Mucosa of rectum (tissue), 2 donors: ENCODE results near the gene MAFF.

Experiments used
- H3K27ac ChIP-seq, 2 donors: one replicate each; pipeline ENCODE4 v1.7.0; 2013; ENCODE audit warnings: inconsistent platforms in 2 of 2, low read depth in 2 of 2, low read length in 2 of 2
- H3K27me3 ChIP-seq, 2 donors: one replicate each; pipeline ENCODE4 v1.7.0; 2013; ENCODE audit warnings: low read length in 2 of 2; ENCODE audit not compliant: control insufficient read depth in 2 of 2, insufficient read depth in 2 of 2
- H3K36me3 ChIP-seq, 2 donors: one replicate each; pipeline ENCODE4 v1.7.0; 2013; ENCODE audit warnings: low read length in 2 of 2; ENCODE audit not compliant: control insufficient read depth in 2 of 2, insufficient read depth in 2 of 2
- H3K4me1 ChIP-seq, 2 donors: one replicate each; pipeline ENCODE4 v1.7.0; 2013; ENCODE audit warnings: low read length in 2 of 2, mild to moderate bottlenecking in 1 of 2; ENCODE audit not compliant: control insufficient read depth in 2 of 2, insufficient read depth in 2 of 2
- H3K4me3 ChIP-seq, 2 donors: one replicate each; pipeline ENCODE4 v1.7.0; 2013; ENCODE audit warnings: low read length in 2 of 2
- H3K9ac ChIP-seq, 2 donors: one replicate each; pipeline ENCODE4 v1.7.0; 2013; ENCODE audit warnings: low read length in 2 of 2, low read depth in 1 of 2, mild to moderate bottlenecking in 1 of 2
- H3K9me3 ChIP-seq, 2 donors: one replicate each; pipeline ENCODE4 v1.7.0; 2013; ENCODE audit warnings: low read length in 2 of 2; ENCODE audit not compliant: control insufficient read depth in 2 of 2
- donor health status: healthy.
- donor health status: Normal muscosa, but diverticular disease.

The MAFF gene

DNA sequence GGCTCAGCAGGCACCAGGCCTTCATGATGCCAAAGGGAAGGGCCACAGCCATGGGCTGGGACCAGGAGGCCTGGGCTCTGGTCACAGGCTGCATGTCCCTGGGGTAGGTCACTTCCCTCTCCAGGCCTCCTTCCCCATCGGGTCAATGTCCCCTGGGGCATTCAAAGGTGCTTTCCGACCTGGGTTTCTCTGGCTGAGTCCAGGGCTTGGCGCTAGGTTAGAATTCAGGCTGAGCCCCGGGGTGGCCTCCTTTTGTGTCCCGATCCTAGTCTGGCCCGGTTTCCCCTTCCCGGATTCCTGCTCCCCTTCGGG, 12.2 kb downstream of the MAFF start:
- Histone ChIP-seq H3K4me3 (peak overlapping the region in 1 of 2 donors; percentile 52), H3K36me3 (peaks cover 0 to 6% of the 10 kb centered on the region in 2 donors), H3K4me1 (peaks cover 16 to 17% of the 10 kb centered on the region in 2 donors), H3K9me3 (no peaks in the 10 kb centered on the region), H3K9ac (no peak overlapping the region), H3K27ac (peak overlapping the region in 1 of 2 donors; percentile 23), H3K27me3 (no peaks in the 10 kb centered on the region)

DNA sequence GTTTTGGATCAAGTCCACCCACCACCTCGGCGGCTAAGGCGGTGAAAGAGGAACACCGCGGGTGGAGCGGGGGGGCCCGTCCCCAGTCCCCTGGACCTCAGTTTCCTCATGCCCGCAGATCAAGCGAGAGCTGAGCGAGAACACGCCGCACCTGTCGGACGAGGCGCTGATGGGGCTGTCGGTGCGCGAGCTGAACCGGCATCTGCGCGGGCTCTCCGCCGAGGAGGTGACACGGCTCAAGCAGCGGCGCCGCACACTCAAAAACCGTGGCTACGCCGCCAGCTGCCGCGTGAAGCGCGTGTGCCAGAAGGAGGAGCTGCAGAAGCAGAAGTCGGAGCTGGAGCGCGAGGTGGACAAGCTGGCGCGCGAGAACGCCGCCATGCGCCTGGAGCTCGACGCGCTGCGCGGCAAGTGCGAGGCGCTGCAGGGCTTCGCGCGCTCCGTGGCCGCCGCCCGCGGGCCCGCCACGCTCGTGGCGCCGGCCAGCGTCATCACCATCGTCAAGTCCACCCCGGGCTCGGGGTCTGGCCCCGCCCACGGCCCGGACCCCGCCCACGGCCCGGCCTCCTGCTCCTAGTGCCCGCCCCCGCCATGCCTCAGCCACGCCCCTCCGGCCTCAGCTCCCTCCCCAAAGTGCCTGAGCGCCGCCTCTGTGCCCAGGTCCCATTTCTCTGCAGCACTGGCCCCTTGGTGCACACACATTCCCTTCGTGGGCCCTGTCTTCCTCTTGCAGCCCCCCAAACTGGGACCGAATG, 12.7 kb downstream of the MAFF start:
- H3K9ac ChIP-seq: peak overlapping the region in 1 of 2 donors; percentile 6
- H3K27ac ChIP-seq: peak overlapping the region in 1 of 2 donors; percentile 23
- no peaks in the 10 kb centered on the region for H3K27me3 ChIP-seq
- peak overlapping the region; percentile 3 to 52 for H3K4me3 ChIP-seq
- H3K4me1 ChIP-seq: peaks cover 19 to 22% of the 10 kb centered on the region in 2 donors
- peaks cover 0 to 6% of the 10 kb centered on the region in 2 donors for H3K36me3 ChIP-seq
- H3K9me3 ChIP-seq: no peaks in the 10 kb centered on the region

DNA sequence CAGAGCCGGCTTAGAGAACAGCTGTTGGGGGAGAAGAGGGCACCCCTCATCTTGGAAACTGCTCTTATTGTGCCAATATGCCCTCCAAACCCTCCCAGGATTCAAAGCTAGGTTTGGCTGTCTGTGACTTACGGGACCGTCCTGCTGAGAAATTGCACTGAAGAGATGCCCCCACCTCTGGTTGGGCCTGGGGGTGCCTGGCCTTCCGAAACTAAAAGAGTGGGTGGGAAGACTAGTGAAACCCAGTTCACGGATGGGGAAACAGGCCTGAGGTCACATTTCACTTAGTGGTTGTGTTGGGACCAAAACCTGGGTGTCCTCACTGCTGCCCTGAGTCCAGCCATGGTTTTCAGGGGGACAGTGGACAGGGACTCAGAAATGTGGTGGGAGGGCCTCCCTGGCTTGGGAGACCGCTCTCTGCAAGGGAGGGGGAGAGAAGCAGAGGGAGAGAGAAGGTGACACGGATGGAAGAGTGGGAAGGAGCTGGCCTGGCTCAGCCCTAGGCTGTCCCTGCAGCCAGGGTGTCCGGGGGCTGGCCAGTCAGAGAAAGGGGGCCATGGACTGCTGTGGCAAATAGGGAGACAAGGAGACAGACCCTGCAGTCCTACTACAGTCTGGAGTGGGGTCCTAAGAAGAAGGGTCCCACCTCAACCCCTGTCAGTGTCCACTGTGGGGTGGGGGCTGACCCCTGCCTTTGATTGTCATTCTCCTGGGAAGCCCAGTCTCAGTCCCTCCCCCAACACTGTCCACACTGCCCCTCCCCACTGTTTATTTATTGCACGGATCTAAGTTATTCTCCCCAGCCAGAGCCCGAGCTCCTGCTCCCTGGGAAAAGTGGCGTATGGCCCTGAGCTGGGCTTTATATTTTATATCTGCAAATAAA, 13.6 kb downstream of the MAFF start:
- Histone ChIP-seq H3K27me3 (no peaks in the 10 kb centered on the region), H3K4me1 (peaks cover 19 to 22% of the 10 kb centered on the region in 2 donors), H3K9ac (no peak overlapping the region), H3K36me3 (peaks cover 0 to 6% of the 10 kb centered on the region in 2 donors), H3K27ac (no peak overlapping the region), H3K9me3 (no peaks in the 10 kb centered on the region), H3K4me3 (peak overlapping the region in 1 of 2 donors; percentile 3)

DNA sequence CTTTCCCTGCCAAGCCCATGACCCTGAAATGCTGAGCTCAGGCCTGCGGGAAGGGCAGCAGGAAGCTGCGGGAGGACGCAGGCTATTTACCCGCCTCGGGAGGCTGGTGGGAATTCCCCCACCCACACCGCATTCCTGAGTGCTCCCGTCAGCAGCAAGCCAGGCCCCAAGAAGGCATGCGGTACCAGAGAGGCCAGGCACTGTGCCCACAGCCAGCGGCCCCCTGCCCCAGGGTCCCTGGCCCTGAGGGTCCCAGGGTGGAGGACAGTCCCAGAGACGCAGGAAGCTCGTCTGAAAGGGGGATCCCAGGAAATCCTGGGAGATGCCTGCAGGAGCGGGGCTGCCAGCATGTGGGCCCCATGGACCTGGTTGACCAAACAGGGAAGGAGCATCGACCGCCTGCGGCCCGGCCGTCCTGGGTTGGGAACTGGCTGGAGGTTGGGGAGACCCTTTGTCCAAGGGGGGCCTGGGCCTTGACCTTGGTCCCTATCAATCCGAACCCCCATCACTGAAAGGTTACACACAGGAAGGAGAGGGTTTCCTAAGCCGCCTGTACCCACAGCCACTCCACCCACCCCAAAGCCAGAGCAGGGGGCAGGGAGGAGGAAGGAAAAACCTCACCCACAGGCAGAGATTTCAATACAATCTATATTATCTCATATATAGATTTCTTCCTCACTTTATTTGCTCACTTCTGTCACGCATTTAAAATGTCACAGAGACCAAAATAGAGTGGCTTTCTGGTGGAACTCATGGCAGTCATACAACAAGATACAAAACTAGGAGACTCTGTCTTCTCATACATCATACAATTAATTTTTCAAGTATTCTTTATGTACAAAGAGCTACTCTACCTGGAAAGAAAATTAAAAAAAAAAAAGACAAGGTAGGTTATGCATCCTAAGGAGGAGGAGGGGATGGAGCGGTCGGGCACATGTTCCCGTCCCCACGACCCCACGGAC, 17.1 kb downstream of the MAFF start:
- Histone ChIP-seq H3K27ac (peak overlapping the region; percentile 68 to 69), H3K9me3 (no peaks in the 10 kb centered on the region), H3K4me1 (peaks cover 26 to 32% of the 10 kb centered on the region in 2 donors), H3K4me3 (no peak overlapping the region), H3K36me3 (peaks cover 0 to 19% of the 10 kb centered on the region in 2 donors), H3K9ac (peak overlapping the region; percentile 32 to 58), H3K27me3 (no peaks in the 10 kb centered on the region)

DNA sequence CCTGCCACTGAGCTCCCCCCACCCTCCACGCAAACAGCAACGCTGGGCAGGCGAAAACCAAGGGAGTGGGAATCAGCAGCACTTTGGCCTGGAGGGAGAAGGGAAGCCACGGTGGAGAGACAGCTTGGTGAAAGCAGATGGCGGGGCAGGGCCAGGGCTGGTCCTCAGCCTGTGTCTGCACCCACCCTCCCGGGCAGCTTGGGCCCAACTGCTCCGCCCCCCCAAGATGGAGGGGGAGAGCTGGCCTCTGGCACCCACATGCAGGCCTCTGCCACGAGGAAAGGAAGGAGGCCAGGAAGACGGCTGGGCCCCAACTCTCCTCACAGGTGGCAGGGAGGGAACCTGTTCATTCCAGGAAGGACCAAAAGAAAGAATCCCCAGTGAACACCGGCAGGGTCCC, 17.8 kb downstream of the MAFF start:
- Histone ChIP-seq H3K27me3 (no peaks in the 10 kb centered on the region), H3K9me3 (no peaks in the 10 kb centered on the region), H3K36me3 (peaks cover 4 to 23% of the 10 kb centered on the region in 2 donors), H3K9ac (no peak overlapping the region), H3K4me3 (no peak overlapping the region), H3K27ac (peak overlapping the region; percentile 23 to 27), H3K4me1 (peaks cover 26 to 31% of the 10 kb centered on the region in 2 donors)

DNA sequence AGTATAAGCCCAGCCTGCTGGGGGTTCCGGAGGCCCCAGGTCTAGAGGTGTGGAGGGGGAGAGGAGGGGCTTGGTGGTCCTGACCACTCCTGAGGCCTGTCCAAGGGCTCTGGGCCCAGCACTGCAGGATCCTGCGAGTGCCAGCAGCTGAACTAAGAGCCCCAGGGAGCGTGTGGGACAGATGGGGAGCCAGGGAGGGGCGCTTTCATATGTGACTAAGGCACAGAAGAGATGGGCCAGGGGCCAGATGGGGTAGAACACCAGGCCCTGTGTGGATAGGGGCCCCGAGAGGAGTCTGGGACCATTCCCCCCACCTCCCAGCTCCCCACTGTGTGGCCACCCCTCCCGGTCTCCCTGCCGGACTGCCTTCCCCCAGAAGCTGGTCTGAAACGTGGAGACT, 18.4 kb downstream of the MAFF start:
- no peak overlapping the region for H3K27ac ChIP-seq
- no peak overlapping the region for H3K4me3 ChIP-seq
- peaks cover 24 to 31% of the 10 kb centered on the region in 2 donors for H3K4me1 ChIP-seq
- no peaks in the 10 kb centered on the region for H3K27me3 ChIP-seq
- H3K9ac ChIP-seq: no peak overlapping the region
- H3K36me3 ChIP-seq: peaks cover 9 to 28% of the 10 kb centered on the region in 2 donors
- no peaks in the 10 kb centered on the region for H3K9me3 ChIP-seq

DNA sequence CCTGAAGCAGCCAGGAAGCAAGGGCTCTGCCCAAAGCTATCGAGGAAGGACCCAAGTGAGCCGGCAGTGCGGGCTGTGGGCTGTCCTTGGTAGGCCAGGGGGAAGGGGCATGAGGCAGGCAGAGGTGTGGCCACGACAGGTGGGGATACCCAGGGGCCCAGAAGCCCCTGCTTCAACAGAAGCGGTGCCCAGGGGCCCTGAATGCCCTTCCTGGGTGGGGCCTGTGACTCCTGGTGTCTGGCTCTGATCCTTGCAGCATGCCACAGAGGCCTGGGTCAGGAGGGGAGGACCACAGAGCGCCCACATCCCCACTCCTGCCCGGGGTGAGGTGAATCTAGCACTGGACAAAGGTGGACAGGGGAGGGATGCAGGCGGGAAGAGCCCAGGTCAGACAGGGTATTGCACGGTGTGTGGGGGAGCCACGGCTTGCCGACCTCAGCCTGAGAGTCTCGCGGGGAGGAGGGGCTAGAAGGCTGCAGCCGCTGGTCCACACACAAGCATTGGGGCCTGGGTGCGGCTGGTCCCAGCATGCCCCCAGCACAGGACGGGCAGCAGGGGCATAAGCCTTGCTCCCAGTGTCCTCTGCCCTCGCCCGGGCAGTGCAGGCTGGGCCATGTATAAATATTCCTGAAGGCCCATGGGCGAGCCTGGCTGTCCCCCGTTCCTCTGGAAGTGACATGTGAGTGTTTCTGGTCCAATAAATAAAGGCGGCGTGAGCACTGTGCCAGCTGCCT, 19.0 kb downstream of the MAFF start:
- Histone ChIP-seq H3K9me3 (no peaks in the 10 kb centered on the region), H3K27me3 (no peaks in the 10 kb centered on the region), H3K4me3 (no peak overlapping the region), H3K36me3 (peaks cover 14 to 31% of the 10 kb centered on the region in 2 donors), H3K4me1 (peaks cover 20 to 31% of the 10 kb centered on the region in 2 donors), H3K9ac (no peak overlapping the region), H3K27ac (no peak overlapping the region)

DNA sequence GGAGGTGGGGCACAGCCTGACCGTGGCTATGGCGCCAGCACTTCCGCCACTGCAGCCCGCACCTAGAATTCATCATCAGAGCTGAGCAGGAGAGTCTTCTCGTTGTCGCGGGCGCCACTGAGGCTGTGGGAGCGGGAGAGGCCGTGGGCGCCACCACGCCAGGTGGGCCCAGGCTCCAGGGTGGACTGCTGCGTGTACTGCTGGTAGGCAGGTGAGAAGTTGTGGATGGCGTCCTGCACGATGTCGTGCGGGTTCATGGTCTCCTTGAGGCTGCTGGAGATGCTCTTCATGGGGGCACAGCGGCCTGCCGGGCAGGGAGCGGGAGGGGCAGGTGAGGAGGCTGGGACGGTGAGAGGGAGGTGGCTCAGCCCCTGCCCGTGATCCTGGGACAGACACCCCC, 19.6 kb downstream of the MAFF start:
- H3K27me3 ChIP-seq: no peaks in the 10 kb centered on the region
- no peak overlapping the region for H3K9ac ChIP-seq
- H3K4me3 ChIP-seq: no peak overlapping the region
- no peaks in the 10 kb centered on the region for H3K9me3 ChIP-seq
- H3K36me3 ChIP-seq: peaks cover 14 to 32% of the 10 kb centered on the region in 2 donors
- H3K4me1 ChIP-seq: peaks cover 20 to 31% of the 10 kb centered on the region in 2 donors
- H3K27ac ChIP-seq: no peak overlapping the region
